GM21576 (cell line): ENCODE measurements around the gene KIAA1958.

Experiments used
- ATAC-seq: cut with Tn5 transposase; IDR thresholded peaks from one replicate; pipeline ENCODE4 v1.9.1; 2021; ENCODE audit warnings: mild to moderate bottlenecking, moderate library complexity; ENCODE audit not compliant: unreplicated experiment

Gene KIAA1958

GRCh38 chr9:112599732-112600131 lies 113.1 kb downstream of the KIAA1958 start:
- no peak for ATAC-seq

GRCh38 chr9:112601636-112602035 lies 115.0 kb downstream of the KIAA1958 start:
- no peak for ATAC-seq

GRCh38 chr9:112604790-112605189 lies 118.2 kb downstream of the KIAA1958 start:
- no peak for ATAC-seq

GRCh38 chr9:112605518-112605917 lies 118.9 kb downstream of the KIAA1958 start:
- peak; percentile 92 for ATAC-seq

- ATAC-seq: peak; percentile 29
These were observed 119.5 kb downstream of the KIAA1958 start for GRCh38 chr9:112605963-112606699.

- ATAC-seq: no peak
These were observed 122.2 kb downstream of the KIAA1958 start for GRCh38 chr9:112608851-112609250.

GRCh38 chr9:112615584-112616266 lies 129.1 kb downstream of the KIAA1958 start:
- ATAC-seq: no peak

GRCh38 chr9:112617371-112617770 lies 130.7 kb downstream of the KIAA1958 start:
- ATAC-seq: no peak

- ATAC-seq: no peak
These were observed 131.9 kb downstream of the KIAA1958 start for GRCh38 chr9:112618385-112619009.

- no peak for ATAC-seq
These were observed 133.8 kb downstream of the KIAA1958 start for GRCh38 chr9:112620388-112620787.

- ATAC-seq: no peak
These were observed 134.5 kb downstream of the KIAA1958 start for GRCh38 chr9:112621018-112621655.

- ATAC-seq: no peak
These were observed 136.6 kb downstream of the KIAA1958 start for GRCh38 chr9:112623198-112623597.

- no peak for ATAC-seq
These were observed 138.4 kb downstream of the KIAA1958 start for GRCh38 chr9:112624711-112625707.

GRCh38 chr9:112629671-112630485 lies 143.3 kb downstream of the KIAA1958 start:
- ATAC-seq: no peak

- no peak for ATAC-seq
These were observed 144.9 kb downstream of the KIAA1958 start for GRCh38 chr9:112631313-112632070.

- no peak for ATAC-seq
These were observed 153.7 kb downstream of the KIAA1958 start for GRCh38 chr9:112640311-112640710.

- ATAC-seq: no peak
These were observed 155.5 kb downstream of the KIAA1958 start for GRCh38 chr9:112642126-112642525.

GRCh38 chr9:112647596-112647995 lies 161.0 kb downstream of the KIAA1958 start:
- ATAC-seq: no peak

- ATAC-seq: no peak
These were observed 162.0 kb downstream of the KIAA1958 start for GRCh38 chr9:112648624-112649023.
